Neural cell (in vitro differentiated cells): ENCODE measurements around the gene AFAP1. TPM values are rescaled to one million over a fixed set of nuclear protein-coding genes. Genes with fewer than 3 reads are reported as not detected.

ENCODE experiments used
- H2AFZ ChIP-seq: fragments of 200-600, 300-800 bp; sonication (generic), shearing (Covaris generic); 2 replicates; pipeline ENCODE4 v1.6.0; 2014; ENCODE audit warnings: low read depth, mild to moderate bottlenecking, antibody characterized with exemption, low read length, moderate library complexity
- H3F3A ChIP-seq: fragments of 200-600 bp; shearing (Covaris generic); 2 replicates; pipeline ENCODE4 v1.6.1; 2016; ENCODE audit warnings: mild to moderate bottlenecking, moderate library complexity, mixed read lengths, antibody characterized with exemption, low read length; ENCODE audit not compliant: insufficient read depth, poor library complexity, severe bottlenecking
- H3K27ac ChIP-seq: fragments of 200-600, 300-800 bp; sonication (generic), shearing (Covaris generic); 2 replicates; pipeline ENCODE4 v1.5.1; 2014; ENCODE audit warnings: mild to moderate bottlenecking, low read length, moderate library complexity
- H3K27me3 ChIP-seq: fragments of 300-800, 200-600 bp; sonication (generic), shearing (Covaris generic); 2 replicates; pipeline ENCODE4 v1.6.0; 2014; ENCODE audit warnings: mild to moderate bottlenecking, low read depth, low read length, moderate library complexity; ENCODE audit not compliant: insufficient read depth
- H3K36me3 ChIP-seq: fragments of 300-800, 200-600 bp; sonication (generic), shearing (Covaris generic); 2 replicates; pipeline ENCODE4 v1.5.1; 2014; ENCODE audit warnings: mild to moderate bottlenecking, antibody characterized with exemption, low read length, moderate library complexity; ENCODE audit not compliant: insufficient read depth
- H3K4me2 ChIP-seq: fragments of 300-800, 200-600 bp; sonication (generic), shearing (Covaris generic); 2 replicates; pipeline ENCODE4 v1.6.0; 2014; ENCODE audit warnings: mild to moderate bottlenecking, low read length
- H3K4me3 ChIP-seq: fragments of 300-800, 200-600 bp; sonication (generic), shearing (Covaris generic); 2 replicates; pipeline ENCODE4 v1.5.1; 2014; ENCODE audit warnings: mild to moderate bottlenecking, low read length, moderate library complexity
- H3K79me2 ChIP-seq: fragments of 200-600 bp; shearing (Covaris generic); replicated peaks from 2 replicates; pipeline ENCODE4 v1.6.0; 2014; ENCODE audit warnings: mild to moderate bottlenecking, low read length, moderate library complexity; ENCODE audit not compliant: insufficient read depth
- H3K9ac ChIP-seq: fragments of 300-800, 200-600 bp; sonication (generic), shearing (Covaris generic); 2 replicates; pipeline ENCODE4 v1.6.1; 2016; ENCODE audit warnings: mild to moderate bottlenecking, low read length, mixed read lengths
- H3K9me2 ChIP-seq: fragments of 200-600 bp; shearing (Covaris generic); 2 replicates; pipeline ENCODE4 v1.6.1; 2016; ENCODE audit warnings: mild to moderate bottlenecking, low read length, mixed read lengths; ENCODE audit not compliant: insufficient read depth
- H3K9me3 ChIP-seq: fragments of 200-600, 300-800 bp; sonication (generic), shearing (Covaris generic); 2 replicates; pipeline ENCODE4 v1.6.1; 2016; ENCODE audit warnings: mild to moderate bottlenecking, mixed run types, low read length, moderate library complexity, mixed read lengths
- H4K20me1 ChIP-seq: fragments of 200-600 bp; shearing (Covaris generic); 2 replicates; pipeline ENCODE4 v1.6.1; 2016; ENCODE audit warnings: mild to moderate bottlenecking, mixed run types; ENCODE audit not compliant: insufficient read depth
- CTCF ChIP-seq: fragments of 450-650 bp; IDR thresholded peaks from 2 replicates; pipeline ENCODE4 v1.5.1; 2014; ENCODE audit warnings: antibody characterized with exemption, mild to moderate bottlenecking, moderate library complexity; ENCODE audit not compliant: poor library complexity, severe bottlenecking
- EP300 ChIP-seq: fragments of 450-650 bp; conservative IDR thresholded peaks from 2 replicates; pipeline ENCODE4 v1.6.1; 2014; ENCODE audit warnings: antibody characterized with exemption, mild to moderate bottlenecking, moderate library complexity; ENCODE audit not compliant: poor library complexity, severe bottlenecking
- EZH2 ChIP-seq: fragments of 200-600, 300-800 bp; shearing (Covaris generic), sonication (generic); IDR thresholded peaks from 2 replicates; pipeline ENCODE4 v1.6.1; 2014; ENCODE audit warnings: antibody characterized with exemption, low read length, borderline replicate concordance, mild to moderate bottlenecking; ENCODE audit not compliant: insufficient read depth, poor library complexity, severe bottlenecking
- MXI1 ChIP-seq: fragments of 450-650 bp; conservative IDR thresholded peaks from 2 replicates; pipeline ENCODE4 v1.6.1; 2014; ENCODE audit warnings: antibody characterized with exemption, mild to moderate bottlenecking; ENCODE audit not compliant: poor library complexity, severe bottlenecking
- POLR2AphosphoS5 ChIP-seq: IDR thresholded peaks from 2 replicates; pipeline ENCODE4 v1.6.1; 2012
- REST ChIP-seq: IDR thresholded peaks from 2 replicates; pipeline ENCODE4 v1.6.1; 2012; ENCODE audit warnings: borderline replicate concordance
- SMC3 ChIP-seq: fragments of 450-650 bp; conservative IDR thresholded peaks from 2 replicates; pipeline ENCODE4 v1.6.1; 2014; ENCODE audit warnings: antibody characterized with exemption, mild to moderate bottlenecking, moderate library complexity; ENCODE audit not compliant: poor library complexity
- TAF1 ChIP-seq: IDR thresholded peaks from 2 replicates; pipeline ENCODE4 v1.6.1; 2012; ENCODE audit warnings: low read depth
- polyA plus RNA-seq: library from polyadenylated mRNA; depleted of rRNA; stranded (reverse); fragments of >200 nt; gene quantifications from 2 replicates; pipeline ENCODE4 v1.2.3, GENCODE V29; 2014

AFAP1 gene
- polyA plus RNA-seq, 1 donor from 2014 or later = 38.9 TPM

- Histone ChIP-seq H3K27ac (no peak overlapping the region), H3K36me3 (no peaks in the 10 kb centered on the region), H3K9me2 (no peaks in the 10 kb centered on the region), H3K9me3 (no peaks in the 10 kb centered on the region), H4K20me1 (peaks cover 18% of the 10 kb centered on the region), H3K4me3 (no peak overlapping the region), H3K27me3 (no peaks in the 10 kb centered on the region), H2AFZ (no peak overlapping the region), H3K79me2 (peaks cover 52% of the 10 kb centered on the region), H3K9ac (no peak overlapping the region), H3K4me2 (no peak overlapping the region), H3F3A (no peaks in the 10 kb centered on the region)
- no peak for TF ChIP-seq EZH2
- TF ChIP-seq REST = no peak
- no peak for TF ChIP-seq CTCF
- TF ChIP-seq SMC3 = no peak
- no peak for TF ChIP-seq MXI1
- TF ChIP-seq EP300 = no peak
- TF ChIP-seq POLR2AphosphoS5 = no peak
Measured at GRCh38 chr4:7904952-7905915, 34.4 kb downstream of the AFAP1 start.

GRCh38 chr4:7903791-7904516, 35.7 kb downstream of the AFAP1 start:
- H3K9me2 ChIP-seq = no peaks in the 10 kb centered on the region
- H3F3A ChIP-seq = no peaks in the 10 kb centered on the region
- peaks cover 18% of the 10 kb centered on the region for H4K20me1 ChIP-seq
- no peak overlapping the region for H3K27ac ChIP-seq
- H3K4me3 ChIP-seq = no peak overlapping the region
- H3K36me3 ChIP-seq = no peaks in the 10 kb centered on the region
- H3K79me2 ChIP-seq = peaks cover 52% of the 10 kb centered on the region
- no peak overlapping the region for H3K4me2 ChIP-seq
- H3K9me3 ChIP-seq = no peaks in the 10 kb centered on the region
- H3K9ac ChIP-seq = no peak overlapping the region
- no peak overlapping the region for H2AFZ ChIP-seq
- TF ChIP-seq REST (no peak), POLR2AphosphoS5 (no peak), SMC3 (no peak), EZH2 (no peak), TAF1 (no peak)
- no peaks in the 10 kb centered on the region for H3K27me3 ChIP-seq
